Renal cortex interstitium (tissue), 15 donors: ENCODE measurements around the gene RPS14. TPM values are rescaled to one million over a fixed set of nuclear protein-coding genes. Genes with fewer than 3 reads are reported as not detected.

ENCODE experiments used
- DNase-seq, 11 donors: peaks; one replicate each; pipeline ENCODE4 v3.0.0-alpha.2; 2013; ENCODE audit warnings: low read depth in 9 of 11, low spot score in 4 of 11; ENCODE audit errors: extremely low read depth in 1 of 11
- long read RNA-seq, 16 experiments: transcript quantifications; one replicate each; lab custom pipeline, GENCODE V29; 2026
- polyA plus RNA-seq, 3 donors: library from polyadenylated mRNA; unstranded; fragments of 120-200 nt; gene quantifications; one replicate each; pipeline ENCODE4 v1.2.1, GENCODE V29; 2013; ENCODE audit not compliant: insufficient read length in 3 of 3

RPS14 gene
- polyA plus RNA-seq = 1,000 to 10,000 TPM; 1,682 to 2,258 (median 2,070) TPM
- long read RNA-seq, donor 1, transcript RPS14-205 (3 exons, 3,119 nt) = minor isoform, 191 of 2,060 reads
- long read RNA-seq, donor 1, transcript RPS14-201 (5 exons, 712 nt) = minor isoform, 14 of 2,060 reads
- long read RNA-seq, donor 1, transcript RPS14-203 (5 exons, 569 nt) = major isoform, 1,460 of 2,060 reads
- long read RNA-seq, donor 1, transcript RPS14-206 (2 exons, 398 nt) = minor isoform, 5 of 2,060 reads
- long read RNA-seq, donor 1, partial matches to known transcripts = 306 of 2,060 reads
- long read RNA-seq, donor 1, other reads (novel, unspliced or antisense) = 82 of 2,060 reads
- long read RNA-seq, donor 2, transcript RPS14-203 (5 exons, 569 nt) = major isoform, 1,354 of 1,974 reads
- long read RNA-seq, donor 2, transcript RPS14-206 (2 exons, 398 nt) = minor isoform, 7 of 1,974 reads
- long read RNA-seq, donor 2, transcript RPS14-202 (5 exons, 2,314 nt) = minor isoform, 9 of 1,974 reads
- long read RNA-seq, donor 2, transcript RPS14-205 (3 exons, 3,119 nt) = minor isoform, 214 of 1,974 reads
- long read RNA-seq, donor 2, partial matches to known transcripts = 309 of 1,974 reads
- long read RNA-seq, donor 2, other reads (novel, unspliced or antisense) = 77 of 1,974 reads
- long read RNA-seq, donor 3, transcript RPS14-201 (5 exons, 712 nt) = minor isoform, 16 of 2,864 reads
- long read RNA-seq, donor 3, transcript RPS14-202 (5 exons, 2,314 nt) = minor isoform, 7 of 2,864 reads
- long read RNA-seq, donor 3, transcript RPS14-203 (5 exons, 569 nt) = major isoform, 2,179 of 2,864 reads
- long read RNA-seq, donor 3, transcript RPS14-205 (3 exons, 3,119 nt) = minor isoform, 259 of 2,864 reads
- long read RNA-seq, donor 3, partial matches to known transcripts = 322 of 2,864 reads
- long read RNA-seq, donor 3, other reads (novel, unspliced or antisense) = 76 of 2,864 reads
- long read RNA-seq, donor 4, transcript RPS14-202 (5 exons, 2,314 nt) = minor isoform, 5 of 1,625 reads
- long read RNA-seq, donor 4, transcript RPS14-203 (5 exons, 569 nt) = major isoform, 1,294 of 1,625 reads
- long read RNA-seq, donor 4, transcript RPS14-205 (3 exons, 3,119 nt) = minor isoform, 84 of 1,625 reads
- long read RNA-seq, donor 4, transcript RPS14-201 (5 exons, 712 nt) = minor isoform, 9 of 1,625 reads
- long read RNA-seq, donor 4, partial matches to known transcripts = 194 of 1,625 reads
- long read RNA-seq, donor 4, other reads (novel, unspliced or antisense) = 36 of 1,625 reads
- long read RNA-seq, donor 5 = 0 reads
- long read RNA-seq, donor 6, transcript RPS14-206 (2 exons, 398 nt) = minor isoform, 8 of 2,054 reads
- long read RNA-seq, donor 6, transcript RPS14-203 (5 exons, 569 nt) = major isoform, 1,372 of 2,054 reads
- long read RNA-seq, donor 6, transcript RPS14-201 (5 exons, 712 nt) = minor isoform, 13 of 2,054 reads
- long read RNA-seq, donor 6, transcript RPS14-205 (3 exons, 3,119 nt) = minor isoform, 252 of 2,054 reads
- long read RNA-seq, donor 6, partial matches to known transcripts = 324 of 2,054 reads
- long read RNA-seq, donor 6, other reads (novel, unspliced or antisense) = 78 of 2,054 reads
- long read RNA-seq, donor 7, transcript RPS14-203 (5 exons, 569 nt) = major isoform, 2,100 of 2,801 reads
- long read RNA-seq, donor 7, transcript RPS14-205 (3 exons, 3,119 nt) = minor isoform, 251 of 2,801 reads
- long read RNA-seq, donor 7, transcript RPS14-201 (5 exons, 712 nt) = minor isoform, 12 of 2,801 reads
- long read RNA-seq, donor 7, transcript RPS14-206 (2 exons, 398 nt) = minor isoform, 11 of 2,801 reads
- long read RNA-seq, donor 7, partial matches to known transcripts = 320 of 2,801 reads
- long read RNA-seq, donor 7, other reads (novel, unspliced or antisense) = 97 of 2,801 reads
- long read RNA-seq, donor 8 = 0 reads
- long read RNA-seq, donor 9, transcript RPS14-203 (5 exons, 569 nt) = major isoform, 1,170 of 1,560 reads
- long read RNA-seq, donor 9, transcript RPS14-201 (5 exons, 712 nt) = minor isoform, 14 of 1,560 reads
- long read RNA-seq, donor 9, transcript RPS14-205 (3 exons, 3,119 nt) = minor isoform, 136 of 1,560 reads
- long read RNA-seq, donor 9, partial matches to known transcripts = 183 of 1,560 reads
- long read RNA-seq, donor 9, other reads (novel, unspliced or antisense) = 52 of 1,560 reads
- long read RNA-seq, donor 10, transcript RPS14-201 (5 exons, 712 nt) = minor isoform, 12 of 2,377 reads
- long read RNA-seq, donor 10, transcript RPS14-203 (5 exons, 569 nt) = major isoform, 1,786 of 2,377 reads
- long read RNA-seq, donor 10, transcript RPS14-202 (5 exons, 2,314 nt) = minor isoform, 8 of 2,377 reads
- long read RNA-seq, donor 10, transcript RPS14-205 (3 exons, 3,119 nt) = minor isoform, 209 of 2,377 reads
- long read RNA-seq, donor 10, partial matches to known transcripts = 277 of 2,377 reads
- long read RNA-seq, donor 10, other reads (novel, unspliced or antisense) = 81 of 2,377 reads
- long read RNA-seq, donor 11, transcript RPS14-203 (5 exons, 569 nt) = major isoform, 1,084 of 1,397 reads
- long read RNA-seq, donor 11, transcript RPS14-201 (5 exons, 712 nt) = minor isoform, 6 of 1,397 reads
- long read RNA-seq, donor 11, transcript RPS14-205 (3 exons, 3,119 nt) = minor isoform, 74 of 1,397 reads
- long read RNA-seq, donor 11, partial matches to known transcripts = 183 of 1,397 reads
- long read RNA-seq, donor 11, other reads (novel, unspliced or antisense) = 47 of 1,397 reads
- long read RNA-seq, donor 12, transcript RPS14-203 (5 exons, 569 nt) = major isoform, 743 of 1,097 reads
- long read RNA-seq, donor 12, transcript RPS14-205 (3 exons, 3,119 nt) = minor isoform, 93 of 1,097 reads
- long read RNA-seq, donor 12, transcript RPS14-201 (5 exons, 712 nt) = minor isoform, 9 of 1,097 reads
- long read RNA-seq, donor 12, partial matches to known transcripts = 197 of 1,097 reads
- long read RNA-seq, donor 12, other reads (novel, unspliced or antisense) = 48 of 1,097 reads
- long read RNA-seq, donor 13 = 0 reads
- long read RNA-seq, donor 14, transcript RPS14-205 (3 exons, 3,119 nt) = minor isoform, 119 of 1,921 reads
- long read RNA-seq, donor 14, transcript RPS14-202 (5 exons, 2,314 nt) = minor isoform, 5 of 1,921 reads
- long read RNA-seq, donor 14, transcript RPS14-201 (5 exons, 712 nt) = minor isoform, 6 of 1,921 reads
- long read RNA-seq, donor 14, transcript RPS14-203 (5 exons, 569 nt) = major isoform, 1,490 of 1,921 reads
- long read RNA-seq, donor 14, partial matches to known transcripts = 217 of 1,921 reads
- long read RNA-seq, donor 14, other reads (novel, unspliced or antisense) = 80 of 1,921 reads
- long read RNA-seq, donor 15, transcript RPS14-205 (3 exons, 3,119 nt) = minor isoform, 85 of 786 reads
- long read RNA-seq, donor 15, transcript RPS14-203 (5 exons, 569 nt) = major isoform, 592 of 786 reads
- long read RNA-seq, donor 15, partial matches to known transcripts = 92 of 786 reads
- long read RNA-seq, donor 15, other reads (novel, unspliced or antisense) = 10 of 786 reads
- long read RNA-seq, donor 16, transcript RPS14-201 (5 exons, 712 nt) = minor isoform, 25 of 4,345 reads
- long read RNA-seq, donor 16, transcript RPS14-203 (5 exons, 569 nt) = major isoform, 3,284 of 4,345 reads
- long read RNA-seq, donor 16, transcript RPS14-202 (5 exons, 2,314 nt) = minor isoform, 12 of 4,345 reads
- long read RNA-seq, donor 16, transcript RPS14-205 (3 exons, 3,119 nt) = minor isoform, 233 of 4,345 reads
- long read RNA-seq, donor 16, partial matches to known transcripts = 590 of 4,345 reads
- long read RNA-seq, donor 16, other reads (novel, unspliced or antisense) = 191 of 4,345 reads

DNA sequence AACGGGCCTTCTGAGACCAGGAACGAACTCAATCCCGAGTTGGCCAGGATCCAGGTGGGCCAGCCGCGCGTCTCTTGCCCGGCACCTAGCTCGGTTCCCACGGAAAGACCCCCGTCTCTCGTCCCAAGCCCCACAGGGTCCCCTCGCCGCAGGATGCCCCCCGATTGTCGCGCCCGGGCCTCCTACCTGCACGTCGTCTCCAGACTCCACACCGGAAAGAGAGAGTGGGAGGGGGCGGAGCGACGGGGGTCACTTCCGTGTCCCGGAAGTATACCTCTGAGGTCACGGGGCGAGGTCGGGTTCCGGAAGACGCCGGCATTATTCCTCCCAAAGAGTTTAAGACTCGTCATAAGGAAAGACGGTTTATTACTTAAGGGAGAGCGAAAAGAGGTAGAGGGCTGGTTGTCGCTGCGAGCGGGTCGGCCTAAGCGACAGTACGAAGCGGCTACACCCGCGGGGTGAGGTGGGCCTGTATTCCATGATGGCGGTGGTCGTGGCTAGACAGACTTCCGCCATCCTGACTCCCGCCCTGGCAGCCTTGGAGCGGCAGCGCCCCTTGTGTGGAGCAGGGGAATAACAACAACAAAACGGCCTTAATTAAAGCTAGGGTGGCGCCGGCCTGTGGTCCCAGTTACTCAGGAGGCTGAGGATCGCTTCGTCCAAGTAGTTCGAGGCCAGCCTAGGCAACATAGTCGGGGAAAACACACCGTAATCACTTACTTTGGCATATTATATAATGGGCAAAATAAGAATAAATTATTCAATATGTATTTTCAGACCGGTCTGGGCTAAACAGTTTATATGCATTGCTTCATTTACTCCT lies at the start of gene RPS14:
Gene RPS14, minus strand, starts transcription at position 223 of the 823 bp plus-strand sequence. CDS start 2,006 bp downstream, outside the sequence.
- peak; percentile 88 to 99 (median 91) for DNase-seq

DNA sequence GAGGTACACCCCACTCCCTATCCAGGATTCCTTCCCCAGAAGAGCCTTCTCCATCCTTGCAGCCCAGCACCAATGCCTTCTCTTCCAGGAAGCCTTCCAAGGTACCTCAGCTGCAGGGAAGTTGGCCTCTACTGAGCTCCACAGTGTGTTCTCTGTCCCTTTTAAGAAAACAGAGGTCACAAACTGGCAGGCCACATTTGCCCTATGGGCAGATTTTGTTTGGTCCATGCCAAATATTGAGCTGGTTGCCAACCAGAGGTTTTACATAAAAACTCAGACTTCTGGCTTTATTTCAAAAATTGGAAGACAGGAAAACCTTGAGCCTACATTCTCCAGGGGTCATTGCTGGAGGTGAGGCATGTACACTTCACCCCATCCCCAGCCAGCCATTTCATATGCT lies 49.4 kb upstream of the RPS14 start:
- DNase-seq = no peak

DNA sequence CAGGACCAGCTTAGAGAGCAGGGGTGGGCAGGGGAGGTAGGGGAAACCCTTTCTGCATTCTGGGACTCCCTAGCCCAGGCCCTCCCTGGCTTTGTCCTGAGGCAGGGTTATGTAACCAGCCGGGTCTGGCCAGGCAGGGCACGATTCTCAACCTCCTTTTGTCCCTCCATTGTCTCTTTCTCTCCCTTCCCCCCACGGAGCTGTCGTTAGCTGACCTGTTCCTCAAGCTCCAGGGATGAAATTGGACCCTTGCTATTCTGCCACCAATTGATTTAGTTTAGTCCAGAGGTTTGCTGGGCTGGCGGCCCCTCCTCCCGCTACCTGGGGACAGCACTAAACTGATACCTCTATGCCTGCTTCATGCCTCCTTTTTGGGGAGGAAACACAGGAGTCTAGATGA lies 49.0 kb upstream of the RPS14 start:
- no peak for DNase-seq

DNA sequence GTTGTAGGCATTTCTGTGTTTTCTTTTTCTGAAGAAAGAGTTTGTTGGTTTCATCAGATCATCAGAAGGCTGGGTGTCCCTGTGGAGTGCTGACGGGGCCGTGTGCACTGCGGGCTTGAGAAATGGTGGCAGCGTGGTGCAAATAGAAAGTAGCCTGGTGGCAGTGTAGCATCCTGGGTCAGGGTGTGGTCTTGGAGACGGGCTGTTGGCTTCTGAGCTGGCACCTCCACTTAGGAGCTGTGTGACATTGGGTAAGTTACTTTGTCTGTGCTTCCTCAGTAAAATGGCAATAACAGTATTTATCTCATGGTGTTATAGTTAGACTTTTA lies 48.4 kb upstream of the RPS14 start:
- no peak for DNase-seq

DNA sequence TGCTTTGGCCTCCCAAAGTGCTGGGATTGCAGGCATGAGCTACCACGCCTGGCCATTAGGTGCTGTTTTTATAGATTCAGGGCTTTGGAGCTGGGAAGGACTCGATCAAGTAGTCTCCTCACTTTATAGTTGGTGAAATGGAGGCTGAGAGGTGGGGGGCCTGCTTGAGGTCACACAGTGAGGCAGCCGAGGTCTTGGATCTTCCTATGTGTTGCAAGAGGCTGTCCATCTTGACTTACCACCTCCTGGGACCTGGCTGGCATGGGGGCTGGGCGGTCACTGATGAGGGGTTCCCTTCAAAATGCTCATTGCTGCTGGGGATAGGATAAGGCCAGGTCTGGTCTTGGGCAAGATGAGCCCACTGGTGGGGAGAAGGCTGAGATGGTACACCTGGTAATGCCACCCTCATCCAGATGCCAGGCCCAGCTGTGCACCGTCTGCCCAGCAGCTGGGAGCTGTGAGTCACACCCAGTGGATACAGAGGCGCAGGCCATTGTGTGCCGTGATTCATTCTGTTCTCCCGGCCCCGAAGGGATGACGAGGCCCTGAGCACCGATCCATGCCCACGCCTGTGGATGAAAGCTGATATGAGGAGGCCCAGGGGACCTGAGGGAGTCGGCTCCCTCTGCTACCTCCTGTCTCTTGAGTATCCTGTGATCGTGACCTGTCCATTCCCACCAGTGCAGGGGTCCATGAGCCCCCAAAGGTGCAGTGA lies 47.9 kb upstream of the RPS14 start:
- peak in 1 of 11 donors; percentile 38 for DNase-seq

DNA sequence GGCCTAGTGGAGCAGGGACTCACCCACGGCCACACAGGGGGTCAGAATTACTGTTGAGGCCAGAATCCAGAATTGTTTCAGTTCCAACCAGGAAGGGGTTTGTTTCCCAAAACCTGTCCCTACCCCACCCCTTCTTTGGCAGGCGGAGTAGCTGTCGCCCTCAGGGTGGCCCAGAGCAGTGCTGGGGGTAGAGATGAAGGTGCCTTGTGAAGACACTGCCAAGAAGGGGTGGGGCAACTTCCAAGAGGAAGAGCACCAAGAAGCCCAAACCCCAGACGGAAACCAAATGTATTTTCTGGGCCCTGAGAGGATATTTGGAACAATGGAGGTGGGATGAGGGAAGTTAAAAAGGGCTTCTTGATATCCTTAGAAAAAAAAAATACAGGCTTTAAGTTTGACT lies 47.0 kb upstream of the RPS14 start:
- DNase-seq = no peak

DNA sequence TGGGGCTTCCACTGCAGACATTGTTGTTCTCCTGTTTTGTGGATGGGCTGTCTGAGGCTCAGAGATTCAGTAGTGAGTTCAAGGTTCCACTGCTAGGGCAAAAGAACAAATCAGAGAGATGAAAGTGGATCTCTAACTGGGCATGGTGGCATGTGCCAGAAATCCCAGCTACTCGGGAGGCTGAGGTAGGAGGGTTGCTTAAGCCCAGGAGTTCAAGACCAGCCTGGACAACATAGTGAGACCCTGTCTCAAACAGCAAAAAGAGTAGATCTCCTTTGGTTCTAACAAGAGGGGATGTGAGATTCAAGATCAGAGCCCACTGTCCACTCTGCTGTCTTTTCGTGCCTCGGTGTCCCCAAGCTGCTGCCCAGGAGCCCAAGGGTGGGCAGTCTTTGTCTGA lies 46.6 kb upstream of the RPS14 start:
- no peak for DNase-seq

DNA sequence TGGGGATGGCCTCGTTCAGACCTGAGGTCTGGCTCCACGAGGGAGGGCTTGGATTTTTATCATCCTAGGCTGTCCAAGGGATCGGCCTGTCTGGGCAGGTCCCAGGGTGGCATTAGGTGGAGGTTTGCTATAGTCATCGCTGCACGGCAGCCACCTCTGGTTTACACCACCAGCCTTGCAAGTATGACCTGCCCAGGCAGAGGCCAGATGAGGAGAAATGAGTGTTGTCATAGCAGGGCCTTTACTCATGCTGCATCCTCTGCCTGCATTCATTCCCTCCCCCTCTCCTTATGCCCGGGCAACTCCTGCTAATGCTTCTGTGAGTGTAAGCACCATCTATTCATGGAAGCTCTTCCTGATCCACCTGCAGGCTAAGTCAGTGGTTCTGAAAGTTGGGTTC lies 43.1 kb upstream of the RPS14 start:
- no peak for DNase-seq

DNA sequence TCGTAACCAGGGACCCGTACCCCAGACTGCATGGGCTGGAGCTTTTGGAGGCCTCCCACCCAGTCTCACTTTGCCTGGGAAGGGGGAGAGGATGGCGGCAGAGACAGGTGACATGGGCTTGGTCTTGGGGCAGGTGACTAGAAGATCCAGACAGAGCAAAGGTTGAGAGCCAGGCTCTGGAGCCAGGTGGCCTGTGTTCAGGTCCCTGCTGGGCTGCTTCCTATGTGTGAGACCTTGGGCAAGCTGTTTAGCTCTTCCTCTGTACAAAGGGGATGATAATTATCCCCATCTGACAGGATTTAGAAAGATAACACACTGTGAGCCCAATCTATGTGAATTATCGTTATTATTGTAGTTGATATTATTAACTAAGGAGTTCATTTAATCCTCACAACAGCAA lies 42.3 kb upstream of the RPS14 start:
- DNase-seq = no peak

DNA sequence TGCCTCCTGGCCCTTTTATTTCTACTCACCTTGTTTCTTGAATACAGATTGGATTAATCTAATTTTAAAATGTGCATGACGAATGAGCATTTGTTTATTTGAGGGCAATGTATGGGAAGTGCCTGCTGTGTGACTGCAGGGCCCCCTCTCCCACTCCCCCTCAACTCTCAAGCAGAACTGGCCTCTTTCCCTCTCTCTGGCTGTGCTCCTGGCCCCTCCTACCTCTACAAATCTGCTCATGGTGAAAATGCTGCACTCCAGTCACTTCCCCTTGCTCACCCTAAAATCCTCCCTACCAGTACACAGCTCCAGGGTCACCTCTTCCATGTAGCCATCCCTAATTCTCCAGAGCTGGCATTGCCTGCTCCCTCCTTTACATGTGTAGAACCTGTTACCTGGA lies 41.2 kb upstream of the RPS14 start:
- no peak for DNase-seq

DNA sequence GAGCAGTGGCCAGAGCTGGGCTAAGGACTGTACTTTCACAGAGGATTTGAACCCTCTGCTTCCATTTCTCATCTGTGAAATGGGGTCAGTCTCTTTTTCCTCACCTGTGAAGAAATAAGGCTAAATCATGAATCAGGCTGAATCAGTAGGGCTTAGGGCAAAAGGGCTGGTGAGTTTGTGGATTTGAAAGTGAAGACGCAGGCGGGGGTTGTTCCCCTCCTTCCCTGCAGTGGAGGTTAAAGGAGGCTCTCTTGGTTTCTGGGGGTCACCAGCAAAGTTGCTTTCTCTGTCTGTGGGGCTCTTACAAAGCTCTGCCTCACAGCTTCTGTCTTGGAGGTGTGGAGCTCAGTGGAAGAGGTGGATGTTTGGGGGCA lies 40.7 kb upstream of the RPS14 start:
- no peak for DNase-seq

DNA sequence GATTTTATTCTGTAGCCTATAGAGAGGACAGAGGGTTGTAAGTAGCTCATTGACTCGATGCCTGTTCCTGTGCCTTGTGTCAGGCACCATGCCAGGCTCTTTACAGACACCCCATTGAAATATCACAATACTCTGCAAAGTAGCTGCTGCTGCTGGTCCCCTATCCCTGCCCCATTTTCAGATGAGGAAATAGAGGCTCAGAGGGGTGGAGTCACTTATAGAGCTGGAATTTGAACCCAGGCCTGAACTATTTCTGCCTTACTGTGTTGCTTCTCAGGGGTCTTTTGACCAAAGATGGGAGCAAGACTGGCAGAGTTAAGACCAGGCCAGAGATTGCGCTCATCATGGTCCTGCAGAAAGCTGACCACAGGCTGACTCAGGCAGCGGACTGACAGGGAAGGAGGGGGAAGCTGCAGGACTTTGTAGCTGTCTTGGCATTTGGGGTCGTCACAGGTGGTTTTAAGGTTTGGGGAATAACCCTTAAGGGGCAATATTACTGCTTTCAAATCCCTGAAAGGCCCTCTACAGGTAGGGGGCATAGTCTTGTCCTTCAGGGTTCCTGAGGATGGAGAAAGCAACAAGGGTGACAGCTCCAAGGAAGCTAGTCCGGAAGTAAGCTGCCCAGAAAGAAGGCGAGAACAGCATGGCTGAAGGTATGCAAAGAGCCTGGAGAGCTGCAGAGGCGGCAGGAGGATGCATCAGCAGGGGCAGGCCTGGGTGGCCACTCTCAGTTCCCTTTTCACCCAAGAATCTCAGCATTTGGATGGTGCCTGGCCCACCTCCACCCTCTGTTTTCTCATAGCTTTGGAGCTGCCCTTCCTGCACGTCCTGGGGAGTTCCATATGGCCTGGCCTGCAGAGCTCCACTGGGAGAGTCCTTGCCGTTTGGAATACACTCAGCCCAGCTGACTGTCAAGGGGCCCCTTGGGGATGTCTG lies 40.1 kb upstream of the RPS14 start:
- no peak for DNase-seq
